ENCODE results near the gene TC2N. TPM values are rescaled to one million over a fixed set of nuclear protein-coding genes. Genes with fewer than 3 reads are reported as not detected.

Gene TC2N
- total RNA-seq, 1 donor from 2014 or later, result 1.4 TPM

DNA sequence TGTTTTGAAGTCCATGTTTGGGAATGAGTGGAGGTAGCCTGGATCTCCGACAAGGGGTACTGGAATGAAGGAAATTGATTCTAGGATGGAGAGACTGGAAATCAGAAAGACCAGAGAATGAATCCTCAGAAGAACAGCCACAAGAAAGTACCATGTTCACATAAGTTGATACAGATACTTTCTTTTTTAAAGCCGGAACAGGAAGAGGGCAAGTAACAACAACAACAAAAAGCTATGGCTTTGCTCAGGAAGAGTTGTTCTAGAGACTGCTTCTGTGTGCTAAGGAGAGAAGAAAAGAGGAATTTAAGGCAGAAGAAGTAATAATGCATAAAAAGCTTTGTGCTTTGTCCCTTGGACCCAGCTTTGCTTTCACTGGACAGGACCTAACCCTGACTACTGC, 6.2 kb downstream of the TC2N start:
- Mint-ChIP-seq H3K4me1 (ENCODE audit: unreplicated experiment) (peaks cover 8% of the 10 kb centered on the region), H3K9me3 (ENCODE audit: unreplicated experiment) (no peaks in the 10 kb centered on the region)

DNA sequence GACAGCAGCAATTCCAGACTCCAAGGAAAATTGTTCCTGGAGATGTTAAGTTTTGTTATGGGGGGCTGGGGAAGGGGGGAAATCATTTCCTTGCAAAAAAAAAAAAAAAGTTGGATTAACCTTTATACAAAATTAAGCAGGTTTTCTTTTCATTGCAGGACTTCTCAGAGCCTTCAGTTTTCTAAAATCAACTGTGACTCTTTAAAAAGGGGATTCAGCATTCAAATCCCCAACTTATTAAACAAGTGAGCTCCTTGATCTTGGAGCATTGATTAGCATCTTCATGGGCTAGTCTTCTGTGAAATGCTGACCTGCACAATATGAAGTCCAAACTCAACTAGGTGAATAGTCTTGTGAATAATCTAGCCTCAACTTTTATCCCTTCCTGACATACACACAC, 7.1 kb downstream of the TC2N start:
- H3K4me1 Mint-ChIP-seq (ENCODE audit: unreplicated experiment), result peaks cover 8% of the 10 kb centered on the region
- H3K9me3 Mint-ChIP-seq (ENCODE audit: unreplicated experiment), result no peaks in the 10 kb centered on the region
- DNase-seq (ENCODE audit: low spot score), result no peak
- no peaks in the 10 kb centered on the region for H3K36me3 Mint-ChIP-seq (ENCODE audit: low read depth, unreplicated experiment)
- no peak overlapping the region for H3K27ac Mint-ChIP-seq (ENCODE audit: unreplicated experiment)
- no peak overlapping the region for H3K4me3 Mint-ChIP-seq (ENCODE audit: unreplicated experiment)
- TF ChIP-seq, protein P1, sequence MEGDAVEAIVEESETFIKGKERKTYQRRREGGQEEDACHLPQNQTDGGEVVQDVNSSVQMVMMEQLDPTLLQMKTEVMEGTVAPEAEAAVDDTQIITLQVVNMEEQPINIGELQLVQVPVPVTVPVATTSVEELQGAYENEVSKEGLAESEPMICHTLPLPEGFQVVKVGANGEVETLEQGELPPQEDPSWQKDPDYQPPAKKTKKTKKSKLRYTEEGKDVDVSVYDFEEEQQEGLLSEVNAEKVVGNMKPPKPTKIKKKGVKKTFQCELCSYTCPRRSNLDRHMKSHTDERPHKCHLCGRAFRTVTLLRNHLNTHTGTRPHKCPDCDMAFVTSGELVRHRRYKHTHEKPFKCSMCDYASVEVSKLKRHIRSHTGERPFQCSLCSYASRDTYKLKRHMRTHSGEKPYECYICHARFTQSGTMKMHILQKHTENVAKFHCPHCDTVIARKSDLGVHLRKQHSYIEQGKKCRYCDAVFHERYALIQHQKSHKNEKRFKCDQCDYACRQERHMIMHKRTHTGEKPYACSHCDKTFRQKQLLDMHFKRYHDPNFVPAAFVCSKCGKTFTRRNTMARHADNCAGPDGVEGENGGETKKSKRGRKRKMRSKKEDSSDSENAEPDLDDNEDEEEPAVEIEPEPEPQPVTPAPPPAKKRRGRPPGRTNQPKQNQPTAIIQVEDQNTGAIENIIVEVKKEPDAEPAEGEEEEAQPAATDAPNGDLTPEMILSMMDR (IDR thresholded peaks at IDR 0.05; ENCODE audit: unreplicated experiment), result no peak
- H3K27me3 Mint-ChIP-seq (ENCODE audit: unreplicated experiment), result peaks cover 4% of the 10 kb centered on the region

More for the DNA sequence above, 6.2 kb downstream of the TC2N start:
- TF ChIP-seq, protein P1 (IDR thresholded peaks at IDR 0.05; ENCODE audit: unreplicated experiment), result no peak
- Mint-ChIP-seq H3K36me3 (ENCODE audit: low read depth, unreplicated experiment) (no peaks in the 10 kb centered on the region), H3K4me3 (ENCODE audit: unreplicated experiment) (no peak overlapping the region), H3K27ac (ENCODE audit: unreplicated experiment) (no peak overlapping the region), H3K27me3 (ENCODE audit: unreplicated experiment) (peaks cover 4% of the 10 kb centered on the region)
- no peak for DNase-seq (ENCODE audit: low spot score)

DNA sequence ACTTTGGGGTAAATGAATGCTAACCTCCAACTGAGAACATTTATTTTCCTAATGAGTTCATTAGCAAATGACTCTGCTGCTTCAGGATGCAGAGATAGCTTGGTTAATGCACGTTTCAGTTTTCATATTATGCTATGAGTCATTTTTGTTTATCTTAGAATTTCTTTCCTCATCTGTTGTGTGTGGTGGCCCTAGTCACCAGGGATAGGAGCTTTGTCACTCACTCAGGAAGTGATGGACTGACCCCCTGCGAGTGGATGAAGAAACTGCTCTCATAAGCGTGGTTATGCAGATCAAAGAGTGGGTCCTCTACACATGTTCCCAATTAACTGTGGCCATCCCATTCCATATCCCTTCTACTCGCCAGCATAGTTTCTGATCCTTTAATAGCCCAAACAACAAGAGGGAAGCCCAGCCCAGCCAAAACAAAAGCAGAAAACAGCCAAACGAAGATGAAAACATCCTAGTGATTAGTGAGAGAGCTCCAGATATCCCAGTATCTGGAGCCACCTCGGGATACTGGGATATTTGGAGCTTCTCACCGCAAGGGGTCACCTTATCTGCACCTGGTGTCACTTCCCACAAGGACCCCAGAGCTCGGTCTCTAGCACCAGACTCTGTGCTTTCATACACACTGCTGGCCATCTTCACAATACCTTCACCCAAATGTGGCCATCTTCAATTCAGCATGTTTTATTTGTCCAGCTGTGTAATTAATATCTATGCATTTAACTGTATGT, 8.6 kb downstream of the TC2N start:
- no peak overlapping the region for H3K4me3 Mint-ChIP-seq (ENCODE audit: unreplicated experiment)
- no peaks in the 10 kb centered on the region for H3K9me3 Mint-ChIP-seq (ENCODE audit: unreplicated experiment)
- no peaks in the 10 kb centered on the region for H3K36me3 Mint-ChIP-seq (ENCODE audit: low read depth, unreplicated experiment)
- peaks cover 8% of the 10 kb centered on the region for H3K4me1 Mint-ChIP-seq (ENCODE audit: unreplicated experiment)
- TF ChIP-seq, protein P1 (IDR thresholded peaks at IDR 0.05; ENCODE audit: unreplicated experiment), result no peak
- H3K27me3 Mint-ChIP-seq (ENCODE audit: unreplicated experiment), result peaks cover 4% of the 10 kb centered on the region
- H3K27ac Mint-ChIP-seq (ENCODE audit: unreplicated experiment), result no peak overlapping the region
- DNase-seq (ENCODE audit: low spot score), result no peak

DNA sequence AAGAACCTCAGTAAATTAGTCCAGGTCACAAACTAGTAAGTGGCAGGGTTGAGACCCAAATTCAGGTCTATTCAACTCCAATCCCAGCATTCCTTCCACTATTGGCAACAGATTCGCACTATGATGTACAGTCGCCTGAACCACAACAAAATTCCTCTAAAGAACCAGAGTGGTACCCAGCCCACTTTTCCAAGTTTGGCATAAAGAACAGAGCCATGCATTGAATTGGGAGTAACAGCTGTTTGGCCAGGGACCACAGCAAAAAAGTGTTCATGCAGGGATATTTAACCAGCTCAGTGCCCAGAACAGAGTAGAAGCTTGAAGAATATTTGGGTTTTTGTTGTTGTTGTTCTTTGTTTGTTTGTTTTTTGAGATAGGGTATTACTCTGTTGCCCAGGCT, 9.7 kb downstream of the TC2N start:
- Mint-ChIP-seq H3K9me3 (ENCODE audit: unreplicated experiment) (no peaks in the 10 kb centered on the region), H3K4me3 (ENCODE audit: unreplicated experiment) (no peak overlapping the region), H3K4me1 (ENCODE audit: unreplicated experiment) (peaks cover 6% of the 10 kb centered on the region), H3K27me3 (ENCODE audit: unreplicated experiment) (peaks cover 3% of the 10 kb centered on the region), H3K36me3 (ENCODE audit: low read depth, unreplicated experiment) (no peaks in the 10 kb centered on the region), H3K27ac (ENCODE audit: unreplicated experiment) (no peak overlapping the region)
- TF ChIP-seq, protein P1 (IDR thresholded peaks at IDR 0.05; ENCODE audit: unreplicated experiment), result no peak
- no peak for DNase-seq (ENCODE audit: low spot score)

DNA sequence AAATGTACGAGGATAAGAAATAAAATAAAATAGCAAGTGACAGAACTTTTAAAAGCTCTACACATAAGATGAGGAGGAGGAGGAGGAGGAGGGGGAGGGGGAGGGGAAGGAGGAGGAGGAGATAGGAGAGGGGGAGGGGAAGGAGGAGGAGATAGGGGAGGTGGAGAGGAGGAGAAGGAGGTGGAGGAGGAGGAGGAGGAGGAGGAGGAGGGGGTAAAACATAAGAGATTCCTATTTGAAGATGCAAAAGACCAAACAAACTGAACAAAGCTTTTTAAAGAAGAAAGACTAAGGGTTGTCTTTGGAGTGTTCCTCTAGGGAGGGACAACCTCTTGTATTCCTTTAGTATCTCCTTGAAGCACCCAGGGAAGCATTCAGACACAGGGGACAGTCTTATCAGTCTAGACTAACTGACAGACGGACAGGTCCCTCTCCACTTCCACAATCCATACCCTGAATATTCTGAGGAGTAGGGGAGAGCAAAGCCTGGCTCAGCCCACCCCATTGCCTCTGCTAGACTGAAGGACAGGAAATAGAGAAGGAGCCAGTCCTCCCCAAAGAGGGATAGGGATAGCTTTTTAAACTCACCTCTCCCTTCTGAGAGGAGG, 12.9 kb downstream of the TC2N start:
- Mint-ChIP-seq H3K36me3 (ENCODE audit: low read depth, unreplicated experiment) (no peaks in the 10 kb centered on the region), H3K4me1 (ENCODE audit: unreplicated experiment) (no peaks in the 10 kb centered on the region), H3K9me3 (ENCODE audit: unreplicated experiment) (no peaks in the 10 kb centered on the region), H3K4me3 (ENCODE audit: unreplicated experiment) (no peak overlapping the region), H3K27me3 (ENCODE audit: unreplicated experiment) (peaks cover 3% of the 10 kb centered on the region), H3K27ac (ENCODE audit: unreplicated experiment) (no peak overlapping the region)
- DNase-seq (ENCODE audit: low spot score), result no peak
- TF ChIP-seq, protein P1 (IDR thresholded peaks at IDR 0.05; ENCODE audit: unreplicated experiment), result no peak

All from endothelial cell (in vitro differentiated cells).